ENCODE results near the gene ESRRA.

ESRRA gene

DNA sequence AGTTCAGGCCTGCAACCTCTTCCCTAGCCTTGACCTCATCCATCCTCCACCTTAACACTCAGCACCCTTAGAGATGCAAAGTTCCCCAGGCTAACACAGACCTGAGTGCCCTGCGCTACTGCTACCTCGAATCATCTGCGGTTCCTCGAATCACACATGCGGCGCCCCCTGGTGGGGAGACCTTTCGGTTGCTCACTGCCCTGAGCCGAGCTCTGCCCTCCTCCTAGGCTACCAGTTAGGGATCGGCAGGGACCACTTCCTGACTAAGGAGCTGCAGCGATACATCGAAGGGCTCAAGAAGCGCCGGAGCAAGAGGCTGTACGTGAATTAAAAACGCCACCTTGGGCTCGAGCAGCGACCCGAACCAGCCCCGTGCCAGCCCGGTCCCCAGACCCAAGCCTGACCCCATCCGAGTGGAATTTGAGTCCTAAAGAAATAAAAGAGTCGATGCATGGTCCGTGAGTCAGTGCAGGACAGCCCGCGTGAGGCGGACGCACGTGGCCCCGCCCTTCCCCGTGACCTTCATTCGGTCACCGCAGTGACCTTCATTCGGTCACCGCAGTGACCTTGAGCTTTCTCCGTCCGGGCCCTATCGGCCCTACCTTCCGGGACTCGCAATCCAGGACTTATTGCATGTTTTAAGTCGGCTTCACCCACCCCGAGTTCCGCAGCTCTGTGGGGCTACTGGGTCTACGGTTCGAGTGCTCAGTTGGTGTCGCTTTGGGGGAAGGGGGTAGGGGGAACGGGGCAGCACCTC lies 830 bp upstream of the ESRRA start:
- H3K27ac ChIP-seq, result peak overlapping the region; percentile 95
- TF ChIP-seq, protein P1, sequence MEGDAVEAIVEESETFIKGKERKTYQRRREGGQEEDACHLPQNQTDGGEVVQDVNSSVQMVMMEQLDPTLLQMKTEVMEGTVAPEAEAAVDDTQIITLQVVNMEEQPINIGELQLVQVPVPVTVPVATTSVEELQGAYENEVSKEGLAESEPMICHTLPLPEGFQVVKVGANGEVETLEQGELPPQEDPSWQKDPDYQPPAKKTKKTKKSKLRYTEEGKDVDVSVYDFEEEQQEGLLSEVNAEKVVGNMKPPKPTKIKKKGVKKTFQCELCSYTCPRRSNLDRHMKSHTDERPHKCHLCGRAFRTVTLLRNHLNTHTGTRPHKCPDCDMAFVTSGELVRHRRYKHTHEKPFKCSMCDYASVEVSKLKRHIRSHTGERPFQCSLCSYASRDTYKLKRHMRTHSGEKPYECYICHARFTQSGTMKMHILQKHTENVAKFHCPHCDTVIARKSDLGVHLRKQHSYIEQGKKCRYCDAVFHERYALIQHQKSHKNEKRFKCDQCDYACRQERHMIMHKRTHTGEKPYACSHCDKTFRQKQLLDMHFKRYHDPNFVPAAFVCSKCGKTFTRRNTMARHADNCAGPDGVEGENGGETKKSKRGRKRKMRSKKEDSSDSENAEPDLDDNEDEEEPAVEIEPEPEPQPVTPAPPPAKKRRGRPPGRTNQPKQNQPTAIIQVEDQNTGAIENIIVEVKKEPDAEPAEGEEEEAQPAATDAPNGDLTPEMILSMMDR (conservative IDR thresholded peaks at IDR 0.05), result peak; percentile 100

DNA sequence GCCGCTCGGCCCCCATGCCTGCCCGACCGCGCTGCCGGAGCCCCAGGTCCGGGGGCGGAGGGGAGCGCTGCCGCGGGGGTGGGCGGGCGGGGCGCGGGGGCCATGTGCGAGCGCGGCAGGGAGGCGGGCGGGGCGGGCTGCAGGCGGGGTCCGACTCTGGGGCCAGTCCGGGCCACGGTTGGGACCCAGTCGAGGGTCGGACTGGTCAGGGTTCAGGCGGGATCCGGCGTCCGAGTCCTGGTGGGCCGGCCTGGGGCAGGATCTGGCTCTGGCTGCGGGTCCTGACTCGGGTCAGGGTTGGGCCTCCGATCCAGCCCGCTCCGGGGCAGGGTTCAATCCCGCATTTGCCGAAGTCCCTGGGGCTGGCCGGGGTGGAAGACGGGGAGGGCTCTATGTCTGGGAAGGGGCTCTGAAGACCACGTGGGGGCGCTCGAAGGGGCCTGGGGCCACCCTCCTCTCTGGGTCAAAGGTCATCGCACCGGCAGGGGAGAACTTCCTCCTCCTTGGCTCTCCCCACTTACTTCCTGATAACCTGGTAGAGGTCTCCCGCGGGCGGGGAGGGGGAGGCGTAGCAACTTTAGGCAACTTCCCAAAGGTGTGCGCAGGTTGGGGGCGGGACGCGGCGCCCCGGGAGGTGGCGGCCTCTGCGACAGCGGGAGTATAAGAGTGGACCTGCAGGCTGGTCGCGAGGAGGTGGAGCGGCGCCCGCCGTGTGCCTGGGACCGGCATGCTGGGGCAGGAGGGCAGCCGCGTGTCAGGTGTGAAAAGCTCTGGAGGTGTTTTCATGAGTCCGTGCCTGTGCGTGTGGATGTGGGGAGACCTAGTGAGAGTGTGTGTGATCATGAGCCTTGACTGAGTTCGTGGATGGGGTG lies 603 bp downstream of the ESRRA start:
- TF ChIP-seq, protein P1 (conservative IDR thresholded peaks at IDR 0.05), result peak; percentile 96

DNA sequence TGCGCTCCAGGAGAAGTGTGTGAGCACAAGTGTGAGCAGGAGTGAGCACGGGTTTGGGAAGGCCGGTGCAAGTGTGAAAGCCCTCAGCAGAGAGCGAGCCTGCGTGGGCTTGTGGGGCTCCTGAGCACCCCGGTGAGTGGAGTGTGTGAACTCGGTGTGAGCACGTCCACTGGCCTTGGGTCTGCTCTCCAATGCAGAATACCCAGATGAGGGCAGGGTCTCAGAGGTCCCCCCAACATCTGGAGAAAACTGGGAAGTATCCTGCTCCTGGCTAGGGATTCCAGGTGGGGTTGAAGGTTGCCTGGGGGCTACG lies 1.2 kb downstream of the ESRRA start:
- TF ChIP-seq, protein P1 (conservative IDR thresholded peaks at IDR 0.05), result no peak
- peak overlapping the region; percentile 95 for H3K27ac ChIP-seq

More for the DNA sequence above, 603 bp downstream of the ESRRA start:
- H3K27ac ChIP-seq, result peak overlapping the region; percentile 95

DNA sequence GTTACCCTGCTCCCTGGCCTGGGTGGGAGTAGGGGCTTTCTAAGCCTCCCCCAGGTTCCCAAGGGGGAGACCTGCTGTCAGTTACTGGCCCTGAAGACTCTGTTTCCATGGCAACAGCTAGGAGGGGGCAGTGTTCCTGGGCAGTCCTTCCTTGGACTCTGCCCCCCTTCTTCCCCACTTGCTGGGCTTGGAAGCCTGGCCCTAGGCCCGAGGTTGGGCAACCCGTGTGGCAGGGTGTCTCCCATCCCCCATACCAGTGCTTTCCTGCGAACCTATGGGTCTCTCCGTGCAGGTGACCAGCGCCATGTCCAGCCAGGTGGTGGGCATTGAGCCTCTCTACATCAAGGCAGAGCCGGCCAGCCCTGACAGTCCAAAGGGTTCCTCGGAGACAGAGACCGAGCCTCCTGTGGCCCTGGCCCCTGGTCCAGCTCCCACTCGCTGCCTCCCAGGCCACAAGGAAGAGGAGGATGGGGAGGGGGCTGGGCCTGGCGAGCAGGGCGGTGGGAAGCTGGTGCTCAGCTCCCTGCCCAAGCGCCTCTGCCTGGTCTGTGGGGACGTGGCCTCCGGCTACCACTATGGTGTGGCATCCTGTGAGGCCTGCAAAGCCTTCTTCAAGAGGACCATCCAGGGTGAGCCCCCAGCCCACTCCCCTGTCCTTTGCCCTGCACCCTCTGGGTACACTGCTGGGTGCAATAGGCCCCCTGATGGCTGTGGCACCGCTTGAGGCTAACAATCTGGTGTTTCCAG lies 1.7 kb downstream of the ESRRA start:
- TF ChIP-seq, protein P1 (conservative IDR thresholded peaks at IDR 0.05), result no peak
- peak overlapping the region; percentile 95 for H3K27ac ChIP-seq

DNA sequence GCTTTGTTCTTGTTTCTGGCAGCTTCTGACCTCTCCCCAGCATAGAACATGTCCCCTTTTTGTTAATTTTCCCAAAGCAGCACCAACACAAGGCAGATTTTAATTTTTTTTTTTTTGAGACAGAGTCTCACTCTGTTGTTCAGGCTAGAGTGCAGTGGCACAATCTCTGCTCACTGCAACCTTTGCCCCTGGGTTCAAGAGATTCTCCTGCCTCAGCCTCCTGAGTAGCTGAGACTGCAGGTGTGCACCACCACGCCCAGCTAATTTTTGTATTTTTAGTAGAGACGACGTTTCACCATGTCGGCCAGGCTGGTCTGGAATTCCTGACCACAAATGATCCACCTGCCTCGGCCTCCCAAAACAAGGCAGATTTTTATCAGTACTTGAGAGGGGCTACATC lies 2.5 kb downstream of the ESRRA start:
- peak overlapping the region; percentile 95 for H3K27ac ChIP-seq

DNA sequence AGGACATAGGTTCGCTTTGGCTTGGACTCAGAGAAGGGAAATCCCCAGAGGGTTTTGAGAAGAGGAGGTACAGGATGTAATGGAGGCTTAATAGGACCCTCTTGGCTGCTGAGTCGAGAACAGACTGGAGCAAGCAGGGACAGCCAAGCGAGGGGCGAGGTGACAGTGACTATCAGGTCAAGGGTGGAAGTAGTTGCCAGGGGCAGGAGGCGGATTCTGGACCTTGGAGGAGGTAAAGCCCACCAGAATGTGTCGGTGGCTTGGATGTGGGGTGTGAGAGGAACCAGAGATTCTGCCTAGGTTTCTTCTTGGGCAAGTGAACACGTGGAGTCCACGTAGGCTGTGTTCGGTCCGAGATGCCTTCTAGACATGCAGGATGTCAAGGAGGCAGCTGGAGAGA lies 7.6 kb downstream of the ESRRA start:
- H3K27ac ChIP-seq, result peak overlapping the region; percentile 100
- TF ChIP-seq, protein P1 (conservative IDR thresholded peaks at IDR 0.05), result no peak

DNA sequence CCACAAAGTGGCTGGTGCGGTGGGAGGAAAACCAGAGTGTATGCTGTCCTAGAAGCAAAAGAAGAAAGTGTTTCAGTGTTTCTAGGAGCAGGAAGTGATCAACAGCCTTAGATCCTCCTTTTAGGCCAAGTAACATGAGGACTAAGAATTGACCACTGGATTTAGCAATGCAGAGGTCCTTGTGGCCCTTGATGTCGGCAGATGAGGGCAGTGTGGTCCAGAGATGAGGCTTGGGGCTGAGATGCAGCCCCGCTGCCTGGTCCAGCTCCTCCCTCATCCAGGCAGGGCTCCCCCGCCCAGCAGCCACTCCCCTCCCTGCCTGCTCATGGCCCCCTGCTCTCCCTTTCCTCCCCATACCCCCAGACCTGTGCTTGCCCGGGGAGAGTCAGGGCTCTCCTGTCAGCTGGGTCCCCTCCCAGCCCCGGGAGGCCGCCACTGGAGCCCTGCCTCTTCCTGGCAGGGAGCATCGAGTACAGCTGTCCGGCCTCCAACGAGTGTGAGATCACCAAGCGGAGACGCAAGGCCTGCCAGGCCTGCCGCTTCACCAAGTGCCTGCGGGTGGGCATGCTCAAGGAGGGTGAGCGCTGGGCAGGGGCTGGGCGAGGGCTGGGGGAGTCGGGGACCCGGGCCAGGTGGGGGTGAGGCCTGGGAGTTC lies 8.3 kb downstream of the ESRRA start:
- TF ChIP-seq, protein P1 (conservative IDR thresholded peaks at IDR 0.05), result no peak
- peak overlapping the region; percentile 100 for H3K27ac ChIP-seq

Data from VCaP (cell line).